ENCODE measurements around the gene DIAPH3. TPM values are rescaled to one million over a fixed set of nuclear protein-coding genes. Genes with fewer than 3 reads are reported as not detected.

Gene DIAPH3
- total and polyA plus RNA-seq, 2 donors (not counting 1 experiment from before 2014, with no cell fraction given), result 0.03 to 0.10 TPM

DNA sequence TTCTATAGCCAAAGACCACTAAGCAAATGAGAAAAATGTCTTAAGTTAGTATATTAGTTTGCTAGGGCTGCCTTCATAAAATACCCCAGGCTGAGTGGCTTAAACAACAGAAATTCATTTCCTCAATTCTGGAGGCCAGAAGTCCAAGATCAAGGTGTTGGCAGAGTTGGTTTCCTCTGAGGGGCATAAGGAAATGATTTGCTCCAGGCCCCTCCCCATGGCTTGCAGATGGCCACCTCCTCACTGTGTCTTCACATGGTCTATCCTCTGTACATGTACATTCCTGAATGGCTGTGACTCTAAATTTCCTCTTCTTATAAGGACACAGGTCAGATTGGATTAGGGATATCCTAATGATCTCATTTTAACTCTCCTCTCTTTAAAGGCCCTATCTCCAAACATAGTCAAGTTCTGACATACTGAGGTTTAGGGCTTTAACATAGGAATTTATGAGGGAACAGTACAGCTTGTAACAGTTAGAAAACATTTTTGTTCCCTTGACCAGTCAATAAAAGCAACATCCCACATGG lies 307.4 kb downstream of the DIAPH3 start:
- ChIA-PET CTCF (no interaction called here), POLR2A (no interaction called here)

DNA sequence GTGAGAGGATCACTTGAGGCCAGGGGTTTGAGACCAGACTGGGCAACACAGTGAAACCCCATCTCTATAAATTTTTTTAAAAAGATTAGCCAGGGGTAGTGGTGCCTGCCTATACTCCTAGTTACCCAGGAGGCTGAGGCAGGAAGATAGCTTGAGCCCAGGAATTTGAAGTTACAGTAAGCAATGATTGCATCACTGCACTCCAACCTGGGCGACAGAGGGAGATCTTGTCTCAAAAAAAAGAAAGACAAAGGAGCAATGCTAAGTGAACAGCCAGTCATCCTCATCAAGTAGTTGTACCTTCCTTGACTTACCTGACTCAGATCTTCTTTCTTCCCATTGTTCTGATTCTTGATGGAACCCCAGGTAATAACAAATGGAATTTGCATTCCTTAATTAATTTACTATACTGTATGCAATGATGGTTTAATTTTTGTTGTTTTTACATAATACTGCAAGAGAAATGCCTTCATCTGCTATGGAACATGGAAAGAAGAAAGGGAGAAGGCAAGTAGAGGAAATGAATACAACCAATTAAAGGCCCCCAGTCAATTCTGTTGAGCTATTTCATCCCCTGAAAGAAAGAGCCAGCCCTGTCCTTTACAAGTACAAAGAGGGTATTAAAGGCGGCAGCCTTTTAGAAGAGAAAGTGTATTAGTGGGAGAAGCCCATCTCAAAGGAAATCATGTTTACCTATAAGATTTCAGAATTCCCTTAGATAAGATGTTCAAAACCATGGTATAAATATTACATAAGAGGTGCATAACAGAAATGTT lies 316.7 kb downstream of the DIAPH3 start:
- H3K4me2 ChIP-seq (replicated peaks; ENCODE audit: low read depth, low read length, poor library complexity, severe bottlenecking), result no peak overlapping the region
- no peak overlapping the region for H3K4me3 ChIP-seq (ENCODE audit: control extremely low read depth in 1 of 5, extremely low read depth in 1 of 5, insufficient read depth in 1 of 5, low read depth in 2 of 5, low read length in 4 of 5)
- WGBS (ENCODE audit: insufficient coverage), result no CpG with 5 or more reads among the region's 2 CpGs
- no peak overlapping the region for H3K9ac ChIP-seq (ENCODE audit: low read length)
- H4K20me1 ChIP-seq (ENCODE audit: control insufficient read depth, insufficient read depth, low read length, poor library complexity, severe bottlenecking), result no peaks in the 10 kb centered on the region
- H3K4me1 ChIP-seq (ENCODE audit: control insufficient read depth in 2 of 2, insufficient read depth in 2 of 2, low read length in 2 of 2), result no peaks in the 10 kb centered on the region
- H3K4me1 Mint-ChIP-seq, result no peaks in the 10 kb centered on the region
- no peaks in the 10 kb centered on the region for H3K9me3 ChIP-seq (ENCODE audit: control extremely low read depth in 1 of 3, control insufficient read depth in 2 of 3, insufficient read depth in 1 of 3, low read length in 2 of 3)
- DNase-seq (no peak), ATAC-seq (ENCODE audit: low read depth) (no peak)
- no peak overlapping the region for H3K27ac Mint-ChIP-seq
- TF ChIP-seq, protein P1, sequence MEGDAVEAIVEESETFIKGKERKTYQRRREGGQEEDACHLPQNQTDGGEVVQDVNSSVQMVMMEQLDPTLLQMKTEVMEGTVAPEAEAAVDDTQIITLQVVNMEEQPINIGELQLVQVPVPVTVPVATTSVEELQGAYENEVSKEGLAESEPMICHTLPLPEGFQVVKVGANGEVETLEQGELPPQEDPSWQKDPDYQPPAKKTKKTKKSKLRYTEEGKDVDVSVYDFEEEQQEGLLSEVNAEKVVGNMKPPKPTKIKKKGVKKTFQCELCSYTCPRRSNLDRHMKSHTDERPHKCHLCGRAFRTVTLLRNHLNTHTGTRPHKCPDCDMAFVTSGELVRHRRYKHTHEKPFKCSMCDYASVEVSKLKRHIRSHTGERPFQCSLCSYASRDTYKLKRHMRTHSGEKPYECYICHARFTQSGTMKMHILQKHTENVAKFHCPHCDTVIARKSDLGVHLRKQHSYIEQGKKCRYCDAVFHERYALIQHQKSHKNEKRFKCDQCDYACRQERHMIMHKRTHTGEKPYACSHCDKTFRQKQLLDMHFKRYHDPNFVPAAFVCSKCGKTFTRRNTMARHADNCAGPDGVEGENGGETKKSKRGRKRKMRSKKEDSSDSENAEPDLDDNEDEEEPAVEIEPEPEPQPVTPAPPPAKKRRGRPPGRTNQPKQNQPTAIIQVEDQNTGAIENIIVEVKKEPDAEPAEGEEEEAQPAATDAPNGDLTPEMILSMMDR (IDR thresholded peaks at IDR 0.05), result no peak
- TF ChIP-seq EZH2 (IDR thresholded peaks at IDR 0.05; ENCODE audit: borderline replicate concordance, insufficient read depth, low read depth, low read length, poor library complexity, severe bottlenecking), result no peak
- no peak overlapping the region for H2AFZ ChIP-seq (ENCODE audit: insufficient read depth, low read depth, low read length, poor library complexity, severe bottlenecking)
- no peaks in the 10 kb centered on the region for H3K27me3 Mint-ChIP-seq
- H3K9me3 Mint-ChIP-seq (ENCODE audit: insufficient read depth), result no peaks in the 10 kb centered on the region
- CTCF ChIA-PET, result no interaction called here
- no peaks in the 10 kb centered on the region for H3K27me3 ChIP-seq (replicated peaks in 1 of 4; ENCODE audit: control extremely low read depth in 1 of 4, control insufficient read depth in 3 of 4, insufficient read depth in 4 of 4, low read length in 3 of 4)
- no peaks in the 10 kb centered on the region for H3K36me3 ChIP-seq (replicated peaks in 1 of 2; ENCODE audit: control extremely low read depth in 1 of 2, control insufficient read depth in 1 of 2, extremely low read depth in 1 of 2, insufficient read depth in 2 of 2, low read length in 1 of 2)
- no peak overlapping the region for H3K27ac ChIP-seq (ENCODE audit: low read length in 2 of 2)
- no peaks in the 10 kb centered on the region for H3K79me2 ChIP-seq (ENCODE audit: control insufficient read depth, insufficient read depth, low read length)
- no peak overlapping the region for H3K4me3 Mint-ChIP-seq
- intact Hi-C loops (cut with micrococcal nuclease), result no loop called here
- POLR2A ChIA-PET, result no interaction called here

More for the DNA sequence above, 307.4 kb downstream of the DIAPH3 start:
- no peaks in the 10 kb centered on the region for H3K9me3 ChIP-seq (ENCODE audit: control extremely low read depth in 1 of 3, control insufficient read depth in 2 of 3, insufficient read depth in 1 of 3, low read length in 2 of 3)
- Mint-ChIP-seq H3K9me3 (ENCODE audit: insufficient read depth) (no peaks in the 10 kb centered on the region), H3K4me1 (no peaks in the 10 kb centered on the region), H3K4me3 (no peak overlapping the region), H3K27ac (no peak overlapping the region), H3K27me3 (no peaks in the 10 kb centered on the region)
- no peak for TF ChIP-seq EZH2 (IDR thresholded peaks at IDR 0.05; ENCODE audit: borderline replicate concordance, insufficient read depth, low read depth, low read length, poor library complexity, severe bottlenecking)
- TF ChIP-seq, protein P1 (IDR thresholded peaks at IDR 0.05), result no peak
- no peaks in the 10 kb centered on the region for H3K79me2 ChIP-seq (ENCODE audit: control insufficient read depth, insufficient read depth, low read length)
- ATAC-seq (ENCODE audit: low read depth) (no peak), DNase-seq (no peak)
- intact Hi-C loops (cut with micrococcal nuclease), result no loop called here
- no peak overlapping the region for H3K9ac ChIP-seq (ENCODE audit: low read length)
- H3K4me1 ChIP-seq (ENCODE audit: control insufficient read depth in 2 of 2, insufficient read depth in 2 of 2, low read length in 2 of 2), result no peaks in the 10 kb centered on the region
- H4K20me1 ChIP-seq (ENCODE audit: control insufficient read depth, insufficient read depth, low read length, poor library complexity, severe bottlenecking), result no peaks in the 10 kb centered on the region
- H3K27ac ChIP-seq (ENCODE audit: low read length in 2 of 2), result no peak overlapping the region
- no peak overlapping the region for H3K4me2 ChIP-seq (replicated peaks; ENCODE audit: low read depth, low read length, poor library complexity, severe bottlenecking)
- no peak overlapping the region for H3K4me3 ChIP-seq (ENCODE audit: control extremely low read depth in 1 of 5, extremely low read depth in 1 of 5, insufficient read depth in 1 of 5, low read depth in 2 of 5, low read length in 4 of 5)
- no peak overlapping the region for H2AFZ ChIP-seq (ENCODE audit: insufficient read depth, low read depth, low read length, poor library complexity, severe bottlenecking)
- H3K36me3 ChIP-seq (replicated peaks in 1 of 2; ENCODE audit: control extremely low read depth in 1 of 2, control insufficient read depth in 1 of 2, extremely low read depth in 1 of 2, insufficient read depth in 2 of 2, low read length in 1 of 2), result no peaks in the 10 kb centered on the region
- no peaks in the 10 kb centered on the region for H3K27me3 ChIP-seq (replicated peaks in 1 of 4; ENCODE audit: control extremely low read depth in 1 of 4, control insufficient read depth in 3 of 4, insufficient read depth in 4 of 4, low read length in 3 of 4)
